Measurements from ENCODE around the gene TMEM185B. TPM values are rescaled to one million over a fixed set of nuclear protein-coding genes. Genes with fewer than 3 reads are reported as not detected.

TMEM185B gene
- total and polyA plus RNA-seq, 2 experiments from 2014 or later = 32.3 to 40.6 TPM

DNA sequence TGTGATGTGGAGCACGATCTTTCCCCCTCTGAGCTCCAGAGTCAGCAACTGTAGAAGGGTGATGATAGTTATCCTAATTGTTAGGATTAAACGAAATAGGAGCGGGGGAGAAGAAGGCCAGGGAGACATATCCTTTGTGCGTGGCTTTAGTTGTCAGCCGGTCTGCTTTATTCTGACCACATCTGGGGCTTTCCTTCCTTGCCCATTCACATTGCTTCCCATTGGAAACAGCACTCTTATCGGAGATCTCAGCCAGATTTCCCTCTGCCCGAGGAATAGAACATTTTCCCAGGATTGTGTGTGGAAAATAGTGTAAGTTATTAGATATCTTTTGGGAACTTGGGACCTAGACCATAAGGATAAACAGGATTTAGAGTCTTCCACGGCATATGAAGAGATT is 31.0 kb upstream of the TMEM185B start:
- Histone ChIP-seq H3K9ac (peak overlapping the region; percentile 79; the same call in 1 of the 2 replicates), H3K9me3 (ENCODE audit: low read depth) (no peaks in the 10 kb centered on the region), H3F3A (ENCODE audit: insufficient read depth) (no peaks in the 10 kb centered on the region), H3K9me2 (ENCODE audit: insufficient read depth) (no peaks in the 10 kb centered on the region), H2AFZ (no peak overlapping the region), H3K4me1 (ENCODE audit: insufficient read depth) (peaks cover 21% of the 10 kb centered on the region), H3K27me3 (replicated peaks; ENCODE audit: insufficient read depth) (no peaks in the 10 kb centered on the region), H3K4me3 (peak overlapping the region; percentile 82), H3K4me2 (ENCODE audit: unreplicated experiment) (peak overlapping the region; percentile 87), H4K20me1 (ENCODE audit: insufficient read depth) (peaks cover 9% of the 10 kb centered on the region), H3K79me2 (ENCODE audit: insufficient read depth) (peaks cover 60% of the 10 kb centered on the region), H3K36me3 (ENCODE audit: low read depth) (no peaks in the 10 kb centered on the region), H3K27ac (peak overlapping the region; percentile 57; the same call in 1 of the 2 replicates)
- 76 to 78% methylated on average over 8 of the region's 8 CpGs for WGBS, 2 experiments (ENCODE audit: low coverage in 1 of 2, low lambda C conversion rate in 2 of 2, missing lambda C conversion rate in 2 of 2)
- no peak for DNase-seq
- TF ChIP-seq EZH2phosphoT487 (IDR thresholded peaks at IDR 0.05; ENCODE audit: insufficient read depth, low read depth) (no peak), EZH2 (IDR thresholded peaks at IDR 0.05; ENCODE audit: insufficient read depth, poor library complexity, severe bottlenecking) (no peak)
- in situ Hi-C loops (cut with MboI) = no loop called here

GRCh38 chr2:120253021-120253882 is 30.1 kb upstream of the TMEM185B start:
- peaks cover 9% of the 10 kb centered on the region for H4K20me1 ChIP-seq (ENCODE audit: insufficient read depth)
- H3K9me3 ChIP-seq (ENCODE audit: low read depth) = no peaks in the 10 kb centered on the region
- H3K4me2 ChIP-seq (ENCODE audit: unreplicated experiment) = peak overlapping the region; percentile 87
- H2AFZ ChIP-seq = peak overlapping the region; percentile 94
- in situ Hi-C loops (cut with MboI) = no loop called here
- H3K9me2 ChIP-seq (ENCODE audit: insufficient read depth) = no peaks in the 10 kb centered on the region
- DNase-seq = peak; percentile 92
- peaks cover 21% of the 10 kb centered on the region for H3K4me1 ChIP-seq (ENCODE audit: insufficient read depth)
- H3K4me3 ChIP-seq = peak overlapping the region; percentile 82
- WGBS, 2 experiments (ENCODE audit: low coverage in 1 of 2, low lambda C conversion rate in 2 of 2, missing lambda C conversion rate in 2 of 2) = 1 to 2% methylated on average over 44 to 53 of the region's 60 CpGs
- TF ChIP-seq EZH2phosphoT487 (IDR thresholded peaks at IDR 0.05; ENCODE audit: insufficient read depth, low read depth) (no peak), EZH2 (IDR thresholded peaks at IDR 0.05; ENCODE audit: insufficient read depth, poor library complexity, severe bottlenecking) (no peak)
- no peaks in the 10 kb centered on the region for H3F3A ChIP-seq (ENCODE audit: insufficient read depth)
- H3K36me3 ChIP-seq (ENCODE audit: low read depth) = no peaks in the 10 kb centered on the region
- peaks cover 51% of the 10 kb centered on the region for H3K79me2 ChIP-seq (ENCODE audit: insufficient read depth)
- no peaks in the 10 kb centered on the region for H3K27me3 ChIP-seq (replicated peaks; ENCODE audit: insufficient read depth)
- H3K27ac ChIP-seq = peak overlapping the region; percentile 57
- peak overlapping the region; percentile 79 for H3K9ac ChIP-seq

GRCh38 chr2:120252225-120253020 is 29.2 kb upstream of the TMEM185B start, which contains the start of gene RALB:
TSS of gene RALB (plus strand) at chr2:120252852. CDS start at chr2:120278665, 25,813 bp downstream.
- peaks cover 9% of the 10 kb centered on the region; the same call in 1 of the 2 replicates for H4K20me1 ChIP-seq (ENCODE audit: insufficient read depth)
- in situ Hi-C loops (cut with MboI) = no loop called here
- peak within 1 kb of the TSS; percentile 94 for H2AFZ ChIP-seq
- H3F3A ChIP-seq (ENCODE audit: insufficient read depth) = no peaks in the 10 kb centered on the region
- H3K9me3 ChIP-seq (ENCODE audit: low read depth) = no peaks in the 10 kb centered on the region
- peak within 1 kb of the TSS; percentile 57 for H3K27ac ChIP-seq
- peaks cover 43% of the 10 kb centered on the region for H3K79me2 ChIP-seq (ENCODE audit: insufficient read depth)
- H3K27me3 ChIP-seq (replicated peaks; ENCODE audit: insufficient read depth) = no peaks in the 10 kb centered on the region
- TF ChIP-seq EZH2 (IDR thresholded peaks at IDR 0.05; ENCODE audit: insufficient read depth, poor library complexity, severe bottlenecking) = no peak
- TF ChIP-seq EZH2phosphoT487 (IDR thresholded peaks at IDR 0.05; ENCODE audit: insufficient read depth, low read depth) = no peak
- peak; percentile 100 for DNase-seq
- H3K9ac ChIP-seq = peak within 1 kb of the TSS; percentile 79
- H3K4me2 ChIP-seq (ENCODE audit: unreplicated experiment) = peak within 1 kb of the TSS; percentile 92
- no peaks in the 10 kb centered on the region for H3K9me2 ChIP-seq (ENCODE audit: insufficient read depth)
- H3K4me1 ChIP-seq (ENCODE audit: insufficient read depth) = peaks cover 18% of the 10 kb centered on the region
- 1 to 2% methylated on average over 47 to 69 of the region's 71 CpGs for WGBS, 2 experiments (ENCODE audit: low coverage in 1 of 2, low lambda C conversion rate in 2 of 2, missing lambda C conversion rate in 2 of 2)
- no peaks in the 10 kb centered on the region for H3K36me3 ChIP-seq (ENCODE audit: low read depth)
- peak within 1 kb of the TSS; percentile 82 for H3K4me3 ChIP-seq

GRCh38 chr2:120251880-120252224 is 28.7 kb upstream of the TMEM185B start:
- Histone ChIP-seq H3K9ac (peak overlapping the region; percentile 79), H3K27ac (no peak overlapping the region), H3K4me2 (ENCODE audit: unreplicated experiment) (peak overlapping the region; percentile 92), H2AFZ (peak overlapping the region; percentile 94), H3K27me3 (replicated peaks; ENCODE audit: insufficient read depth) (no peaks in the 10 kb centered on the region), H3K36me3 (ENCODE audit: low read depth) (no peaks in the 10 kb centered on the region), H3K4me3 (peak overlapping the region; percentile 82), H4K20me1 (ENCODE audit: insufficient read depth) (peaks cover 5% of the 10 kb centered on the region; the same call in 1 of the 2 replicates), H3F3A (ENCODE audit: insufficient read depth) (no peaks in the 10 kb centered on the region), H3K79me2 (ENCODE audit: insufficient read depth) (peaks cover 37% of the 10 kb centered on the region), H3K9me2 (ENCODE audit: insufficient read depth) (no peaks in the 10 kb centered on the region), H3K9me3 (ENCODE audit: low read depth) (no peaks in the 10 kb centered on the region), H3K4me1 (ENCODE audit: insufficient read depth) (peaks cover 13% of the 10 kb centered on the region)
- in situ Hi-C loops (cut with MboI) = no loop called here
- peak; percentile 26 for DNase-seq
- no peak for TF ChIP-seq EZH2phosphoT487 (IDR thresholded peaks at IDR 0.05; ENCODE audit: insufficient read depth, low read depth)
- no peak for TF ChIP-seq EZH2 (IDR thresholded peaks at IDR 0.05; ENCODE audit: insufficient read depth, poor library complexity, severe bottlenecking)
- WGBS, 2 experiments (ENCODE audit: low coverage in 1 of 2, low lambda C conversion rate in 2 of 2, missing lambda C conversion rate in 2 of 2) = 43 to 46% methylated on average over 6 of the region's 6 CpGs

Measured in GM23248 (cell line).